ENCODE results near the gene NUDT14.

NUDT14 gene

DNA sequence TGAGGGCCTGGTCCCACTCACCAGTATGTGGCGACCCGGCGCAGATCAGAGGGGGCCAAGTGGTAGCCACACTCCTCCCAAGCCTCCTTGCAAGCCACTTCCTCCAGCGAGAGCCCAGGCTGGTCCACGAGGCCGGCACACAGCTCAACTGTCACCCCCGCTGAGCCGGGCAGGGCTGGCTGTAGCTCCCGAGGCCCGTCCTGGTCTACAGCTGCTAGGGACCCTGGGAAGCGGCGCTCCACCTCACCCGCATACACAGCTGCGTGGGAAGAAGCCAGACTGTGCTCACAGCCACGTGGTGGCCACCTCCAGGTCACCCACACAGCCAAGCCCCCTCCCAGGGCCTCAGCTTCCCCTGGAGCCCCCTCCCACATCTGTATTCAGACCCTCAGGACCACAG lies 4.6 kb downstream of the NUDT14 start:
- DNase-seq (ENCODE audit: low read depth in 3 of 3): no peak

DNA sequence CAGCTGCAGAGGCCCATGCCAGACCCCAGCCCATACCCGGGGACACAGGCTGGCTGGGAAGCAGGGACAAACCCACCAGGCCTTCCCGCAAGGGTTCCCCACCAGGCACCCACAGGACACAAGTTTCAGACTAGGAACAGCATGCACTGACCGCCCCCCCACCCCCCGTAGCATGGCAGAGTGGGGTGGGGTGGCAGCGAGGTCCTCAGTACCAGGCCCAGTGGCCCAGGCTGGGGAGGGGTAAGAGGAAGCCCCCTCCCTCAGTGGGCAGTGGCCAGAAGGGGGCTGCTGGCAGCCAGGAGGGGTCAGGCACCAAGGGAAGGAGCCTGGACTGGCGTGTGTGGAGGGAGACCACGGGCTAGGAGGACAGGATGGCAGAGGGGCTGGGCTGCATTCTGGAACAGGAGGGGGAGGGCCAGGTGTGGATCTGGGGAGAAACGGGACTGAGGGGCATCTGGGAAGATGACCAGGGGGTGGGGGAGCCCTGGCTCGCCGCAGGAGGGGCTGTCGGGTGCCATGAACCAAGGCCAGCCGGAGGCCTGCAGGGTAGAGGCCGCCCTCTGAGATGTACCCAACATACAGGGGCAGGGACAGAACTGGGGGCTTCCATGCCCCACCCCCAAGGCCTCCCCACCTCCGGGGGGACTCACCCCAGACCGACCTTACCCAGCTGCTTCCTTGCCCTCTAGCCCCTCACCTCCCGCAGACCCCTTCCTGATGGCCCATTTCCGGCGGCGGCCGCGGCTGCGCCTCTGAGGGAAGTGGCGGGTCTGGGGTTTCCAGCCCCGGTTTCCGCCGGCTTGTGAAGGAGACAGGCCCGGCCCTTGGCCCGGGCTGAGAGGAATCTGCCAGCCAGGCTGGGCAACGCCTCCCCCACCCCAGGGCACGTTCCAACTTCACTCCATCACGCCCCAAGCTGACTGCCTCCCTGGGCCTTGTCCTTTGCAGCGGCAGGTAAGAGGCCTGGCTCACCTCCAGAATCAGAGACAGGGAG lies 6.9 kb downstream of the NUDT14 start:
- DNase-seq (ENCODE audit: low read depth in 3 of 3): no peak

GRCh38 chr14:105173145-105173544 lies 8.0 kb downstream of the NUDT14 start:
- no peak for DNase-seq (ENCODE audit: low read depth in 3 of 3)

- DNase-seq (ENCODE audit: low read depth in 3 of 3): no peak
Observed at GRCh38 chr14:105172476-105172875, 8.6 kb downstream of the NUDT14 start.

DNA sequence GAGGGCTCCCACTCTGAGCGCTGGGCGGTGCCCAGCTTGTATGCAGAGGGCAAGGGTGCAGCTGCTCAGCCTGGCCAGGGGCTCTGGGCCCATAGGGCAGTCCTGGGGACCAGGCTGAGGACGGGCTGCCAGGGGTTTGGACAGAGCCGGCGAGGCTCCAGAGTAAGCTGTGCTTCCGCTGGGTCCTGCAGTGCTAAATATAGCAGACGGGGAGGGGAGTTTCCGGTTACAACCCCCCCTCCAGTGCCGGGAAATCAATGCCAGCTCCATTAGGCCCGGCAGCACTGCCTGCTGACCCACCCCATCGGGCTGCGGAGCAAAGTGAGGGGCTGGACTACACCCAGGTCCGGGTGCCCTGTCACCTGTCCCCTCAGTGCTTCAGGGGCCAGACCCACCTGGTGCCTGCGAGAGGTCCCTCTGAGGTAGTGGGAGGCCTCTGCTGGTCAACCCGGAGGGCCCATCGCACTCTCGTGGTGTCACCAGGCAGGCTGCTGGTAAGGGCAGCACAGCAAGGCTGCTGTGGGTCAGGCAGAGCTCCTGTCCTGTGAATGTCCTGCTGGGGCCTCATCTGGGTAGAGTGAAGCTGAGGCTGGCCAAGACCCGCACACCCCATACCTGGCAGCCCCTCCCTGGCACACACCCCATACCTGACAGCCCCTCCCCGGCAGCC lies 10.0 kb downstream of the NUDT14 start:
- no peak for DNase-seq (ENCODE audit: low read depth in 3 of 3)

- no peak for DNase-seq (ENCODE audit: low read depth in 3 of 3)
Observed at GRCh38 chr14:105169776-105170655, 11.1 kb downstream of the NUDT14 start.

GRCh38 chr14:105168979-105169507 lies 12.1 kb downstream of the NUDT14 start:
- peak in 1 of 3 experiments; percentile 51 for DNase-seq (ENCODE audit: low read depth in 3 of 3)

DNA sequence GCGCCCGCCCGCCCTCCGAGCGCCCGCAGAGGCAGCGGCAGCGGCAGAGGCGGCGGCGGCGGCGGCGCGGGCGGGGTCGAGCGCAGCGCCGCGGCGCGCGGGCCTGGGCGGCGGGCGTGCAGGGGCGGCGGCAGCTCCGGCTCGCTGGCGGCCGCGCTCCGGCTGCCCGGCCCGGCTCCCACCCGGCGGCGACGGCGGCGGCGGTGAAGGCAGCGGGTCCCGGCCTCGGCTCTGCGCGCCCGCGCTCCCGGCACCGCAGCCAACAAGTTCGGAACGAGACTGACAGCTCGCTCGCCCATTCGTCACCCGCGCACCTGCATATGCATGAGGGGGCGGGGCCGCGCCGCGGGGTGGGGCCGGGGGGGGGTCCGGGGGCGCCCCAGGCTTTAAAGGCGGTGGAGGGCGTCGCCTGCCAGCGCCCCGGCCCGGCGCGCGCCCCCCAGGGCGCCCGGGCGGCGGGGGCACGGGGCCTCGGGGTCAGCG lies 12.6 kb downstream of the NUDT14 start, which contains the start of gene JAG2:
JAG2 (minus strand) TSS at position 281 of the 483 bp plus-strand sequence. CDS start 356 bp downstream, outside the sequence.
- DNase-seq (ENCODE audit: low read depth in 3 of 3): peak in 2 of 3 experiments; percentile 40 to 62

GRCh38 chr14:105168093-105168420 lies 13.1 kb downstream of the NUDT14 start:
- no peak for DNase-seq (ENCODE audit: low read depth in 3 of 3)

- DNase-seq (ENCODE audit: low read depth in 3 of 3): no peak
Observed at GRCh38 chr14:105167303-105168092, 13.6 kb downstream of the NUDT14 start.

DNA sequence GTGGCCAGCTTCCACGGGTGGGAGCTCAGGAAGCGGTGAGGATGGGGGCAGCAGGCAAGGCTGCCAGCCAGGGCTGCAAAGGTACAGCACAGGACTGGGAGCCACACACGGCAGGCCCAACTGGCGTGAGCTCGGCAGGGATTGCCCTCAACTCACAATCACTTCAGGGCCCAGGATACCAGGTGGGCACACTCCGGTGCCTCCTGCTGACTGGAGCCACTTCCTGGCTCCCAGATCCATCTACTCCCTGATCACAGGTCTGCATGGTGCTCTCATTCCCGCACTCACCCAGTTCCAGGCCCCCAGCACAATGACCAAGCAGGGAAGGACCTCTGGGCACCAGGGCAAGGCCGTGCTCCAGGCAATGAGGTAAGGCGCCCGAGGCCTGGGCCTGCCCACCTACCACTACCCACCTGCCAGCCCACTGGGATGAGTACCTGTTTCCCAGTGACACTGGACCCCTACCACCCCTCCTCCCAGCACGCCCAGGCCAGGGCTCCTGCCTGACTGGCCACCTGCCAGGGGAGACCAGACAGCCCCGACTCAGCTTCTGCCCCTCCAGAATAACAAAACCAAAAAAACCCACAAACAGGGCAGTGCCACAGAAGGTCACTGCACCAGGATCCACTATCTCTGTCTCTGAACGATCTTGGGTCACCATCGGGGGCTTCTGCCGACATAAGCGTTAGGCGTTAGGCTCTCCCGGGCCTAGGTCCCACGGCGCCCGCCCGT lies 14.4 kb downstream of the NUDT14 start:
- no peak for DNase-seq (ENCODE audit: low read depth in 3 of 3)

- no peak for DNase-seq (ENCODE audit: low read depth in 3 of 3)
Observed at GRCh38 chr14:105165761-105166485, 15.2 kb downstream of the NUDT14 start.

DNA sequence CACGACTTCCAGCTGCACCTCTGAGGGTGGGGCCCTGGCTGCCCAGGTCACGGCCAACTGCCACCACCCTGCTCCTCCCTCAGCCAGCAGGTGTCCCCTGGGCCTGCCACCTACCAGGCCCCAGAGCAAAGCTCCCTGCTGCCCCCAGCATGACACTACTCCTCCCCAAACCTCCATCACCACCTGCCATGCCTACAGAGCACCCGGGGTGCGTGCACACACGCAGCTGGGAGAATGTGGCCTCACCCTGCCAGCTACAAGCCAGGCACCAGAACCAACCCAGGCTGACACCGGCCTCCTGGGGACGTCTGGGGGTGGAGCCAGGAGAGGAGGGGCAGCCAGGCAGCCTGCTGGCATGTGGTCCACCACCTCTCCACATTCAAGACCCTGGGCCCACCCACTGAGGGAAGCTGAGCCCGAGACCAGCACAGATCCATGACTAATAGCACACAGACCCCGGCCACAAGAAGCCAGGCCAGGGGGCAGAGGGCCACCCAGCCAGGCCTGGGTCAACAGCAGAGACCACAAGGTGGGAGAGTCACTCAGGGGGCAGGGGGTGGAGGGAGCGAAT lies 15.9 kb downstream of the NUDT14 start:
- no peak for DNase-seq (ENCODE audit: low read depth in 3 of 3)

DNA sequence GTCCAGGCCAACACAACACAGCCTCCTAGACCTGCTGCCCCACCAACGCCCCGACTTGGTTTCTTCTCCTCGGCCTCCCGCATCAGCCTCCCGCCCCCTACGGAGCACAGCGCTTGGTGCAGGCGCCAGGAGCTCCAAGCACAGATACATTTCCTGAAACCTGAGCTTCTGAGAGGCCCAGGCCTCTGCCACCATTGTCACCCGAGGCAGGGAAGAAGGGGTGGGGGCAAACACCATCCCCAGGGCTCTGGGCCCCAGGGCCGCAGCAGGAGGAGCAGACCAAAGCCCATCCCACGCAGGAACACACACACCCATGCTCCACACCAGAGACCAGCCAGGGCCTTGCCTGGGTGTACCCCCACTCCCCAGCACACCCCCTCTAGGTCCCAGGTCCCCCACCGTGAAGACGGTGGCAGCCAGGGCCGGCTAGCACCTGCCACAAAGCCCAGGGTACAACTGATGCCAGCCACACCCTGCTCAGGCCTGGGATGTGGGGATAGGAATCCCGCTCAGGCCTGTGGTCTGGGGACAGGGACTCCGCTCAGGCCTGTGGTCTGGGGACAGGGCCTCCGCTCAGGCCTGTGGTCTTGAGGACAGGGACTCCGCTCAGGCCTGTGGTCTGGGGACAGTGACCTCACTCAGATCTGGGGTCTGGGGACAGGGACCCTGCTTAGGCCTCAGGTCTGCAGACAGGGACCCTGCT lies 17.9 kb downstream of the NUDT14 start:
- DNase-seq (ENCODE audit: low read depth in 3 of 3): no peak

DNA sequence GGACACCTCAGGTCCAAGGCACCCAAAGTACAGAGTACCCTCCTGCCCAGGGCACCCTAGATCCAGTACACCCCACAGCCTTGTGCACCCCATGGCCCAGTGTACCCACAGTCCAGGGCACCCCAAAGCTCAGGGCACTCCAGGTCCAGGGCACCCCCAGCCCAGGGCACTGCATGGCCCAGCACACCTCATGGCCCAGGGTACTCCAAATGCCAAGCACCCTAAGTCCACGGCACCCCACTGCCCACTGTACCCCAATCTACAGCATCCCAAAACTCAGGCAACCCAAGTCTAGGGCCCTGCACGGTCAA lies 18.5 kb downstream of the NUDT14 start:
- no peak for DNase-seq (ENCODE audit: low read depth in 3 of 3)

DNA sequence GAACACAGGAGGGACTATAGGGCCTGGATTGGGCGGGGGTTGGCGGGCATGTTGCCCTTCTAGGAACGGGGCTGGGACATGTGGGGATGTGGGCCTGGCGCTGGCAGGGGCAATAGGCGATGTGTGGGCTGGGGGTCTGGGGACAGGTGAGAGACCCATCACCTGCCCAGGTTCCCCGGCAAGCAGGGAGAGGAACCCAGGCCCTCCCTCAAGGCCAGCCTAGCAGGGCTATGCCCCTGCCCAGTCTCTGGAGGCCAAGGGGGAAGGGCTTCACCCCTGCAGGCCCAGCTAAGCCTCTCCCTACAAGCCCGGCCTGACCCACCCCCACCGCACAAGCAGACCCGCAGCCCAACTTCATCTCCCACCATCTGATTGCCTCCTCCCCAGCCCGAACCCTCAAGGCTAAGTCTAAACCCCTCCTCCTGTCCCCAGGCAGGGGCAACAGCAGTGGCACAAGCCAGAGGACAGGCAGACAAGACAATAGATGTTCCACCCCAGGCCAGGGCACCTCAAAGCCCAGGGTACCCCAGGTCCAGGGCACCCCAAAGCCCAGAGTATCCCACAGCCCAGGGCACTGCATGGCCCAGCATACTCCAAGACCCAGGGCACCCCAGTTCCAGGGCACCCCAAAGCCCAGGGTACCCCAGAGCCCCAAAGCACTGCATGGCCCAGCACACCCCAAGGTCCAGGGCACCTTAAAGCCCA lies 19.0 kb downstream of the NUDT14 start:
- no peak for DNase-seq (ENCODE audit: low read depth in 3 of 3)

DNA sequence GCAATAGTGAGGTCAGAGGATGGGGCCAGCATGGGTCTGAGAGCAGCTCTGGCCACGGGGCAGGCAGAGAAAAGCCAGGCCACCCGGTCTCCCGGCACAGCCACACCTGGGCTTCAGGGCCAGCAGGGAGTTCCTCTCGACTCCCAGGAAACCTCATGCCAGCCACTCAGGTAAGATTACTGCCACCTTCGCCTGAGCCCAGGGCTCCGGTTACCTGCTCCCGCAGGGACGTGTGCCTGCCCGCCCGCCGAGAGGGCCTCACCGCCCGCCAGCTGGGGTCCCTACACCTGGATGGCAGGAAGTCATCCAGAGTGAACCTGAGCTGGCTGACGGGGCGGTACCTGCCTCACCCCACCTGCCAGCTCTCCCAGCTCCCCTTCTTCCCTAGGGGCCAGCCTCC lies 19.8 kb downstream of the NUDT14 start:
- DNase-seq (ENCODE audit: low read depth in 3 of 3): no peak

DNA sequence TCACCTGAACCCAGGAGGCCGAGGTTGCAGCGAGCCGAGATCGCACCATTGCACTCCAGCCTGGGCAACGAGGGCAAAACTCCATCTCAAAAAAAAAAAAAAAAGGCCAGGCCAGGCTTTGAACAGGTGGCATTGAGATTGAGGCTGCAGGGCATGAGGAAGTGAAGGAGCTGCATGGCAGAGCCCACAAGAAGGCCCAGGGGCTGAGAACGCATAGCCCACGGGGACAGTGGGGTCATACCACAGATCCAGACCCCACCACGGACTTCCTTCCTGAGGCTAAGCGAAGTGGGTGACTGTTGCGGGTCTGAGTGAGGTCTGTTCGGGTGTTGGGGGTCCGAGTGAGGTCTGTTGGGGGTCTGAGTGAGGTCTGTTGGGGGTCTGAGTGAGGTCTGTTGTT lies 20.3 kb downstream of the NUDT14 start:
- no peak for DNase-seq (ENCODE audit: low read depth in 3 of 3)

All from stimulated activated CD4-positive, alpha-beta T cell treated with anti-CD3 and anti-CD28 coated beads, TNF-alpha, amount 100 ng/mL, for 24 hours (primary cell).